ENCODE results near the gene KIAA0825.

The KIAA0825 gene

DNA sequence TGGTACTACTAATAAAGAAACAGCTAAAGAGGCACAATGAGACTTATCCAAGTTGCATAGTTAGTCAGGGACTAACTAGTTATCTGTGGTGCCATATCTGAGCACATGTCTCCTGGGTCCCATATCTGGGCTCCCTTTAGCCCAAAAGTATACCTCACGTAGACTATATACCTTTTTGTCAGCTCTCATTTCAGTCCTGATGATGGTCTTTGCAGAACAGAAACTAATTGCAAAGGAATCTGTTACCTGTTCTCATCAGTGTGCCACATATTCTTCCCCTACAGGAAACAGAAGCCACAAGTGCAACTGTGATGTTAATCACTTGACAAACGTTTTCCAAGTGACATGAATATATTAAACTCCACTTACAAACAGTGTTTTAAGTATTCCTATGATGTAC, 395.2 kb downstream of the KIAA0825 start:
- TF ChIP-seq, protein P1, sequence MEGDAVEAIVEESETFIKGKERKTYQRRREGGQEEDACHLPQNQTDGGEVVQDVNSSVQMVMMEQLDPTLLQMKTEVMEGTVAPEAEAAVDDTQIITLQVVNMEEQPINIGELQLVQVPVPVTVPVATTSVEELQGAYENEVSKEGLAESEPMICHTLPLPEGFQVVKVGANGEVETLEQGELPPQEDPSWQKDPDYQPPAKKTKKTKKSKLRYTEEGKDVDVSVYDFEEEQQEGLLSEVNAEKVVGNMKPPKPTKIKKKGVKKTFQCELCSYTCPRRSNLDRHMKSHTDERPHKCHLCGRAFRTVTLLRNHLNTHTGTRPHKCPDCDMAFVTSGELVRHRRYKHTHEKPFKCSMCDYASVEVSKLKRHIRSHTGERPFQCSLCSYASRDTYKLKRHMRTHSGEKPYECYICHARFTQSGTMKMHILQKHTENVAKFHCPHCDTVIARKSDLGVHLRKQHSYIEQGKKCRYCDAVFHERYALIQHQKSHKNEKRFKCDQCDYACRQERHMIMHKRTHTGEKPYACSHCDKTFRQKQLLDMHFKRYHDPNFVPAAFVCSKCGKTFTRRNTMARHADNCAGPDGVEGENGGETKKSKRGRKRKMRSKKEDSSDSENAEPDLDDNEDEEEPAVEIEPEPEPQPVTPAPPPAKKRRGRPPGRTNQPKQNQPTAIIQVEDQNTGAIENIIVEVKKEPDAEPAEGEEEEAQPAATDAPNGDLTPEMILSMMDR (IDR thresholded peaks at IDR 0.05; ENCODE audit: borderline replicate concordance, control extremely low read depth, extremely low read depth, insufficient read depth, missing control alignments), result no peak
- in situ Hi-C loops (cut with MboI; ENCODE audit: low sequenced_read_pairs, unreplicated experiment), result no loop called here
- DNase-seq (ENCODE audit: low spot score), result no peak

DNA sequence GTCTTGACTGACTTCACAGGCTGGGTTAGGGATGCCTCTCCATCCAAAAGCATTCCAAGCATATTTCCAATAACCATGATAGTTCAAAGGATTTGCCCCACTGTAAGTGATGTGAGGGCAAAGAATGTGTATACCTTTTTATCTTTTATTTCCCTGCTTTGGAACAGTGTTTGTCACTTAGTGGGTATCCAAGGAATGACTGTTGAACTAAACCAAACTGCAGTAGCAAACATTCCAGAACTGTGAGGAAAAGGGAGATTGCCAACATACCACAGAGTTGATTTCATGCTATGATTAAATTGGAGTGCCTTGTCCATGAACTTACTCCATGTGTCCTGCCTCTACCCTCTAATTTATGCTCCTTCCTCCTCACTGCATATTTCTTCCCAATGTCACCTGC, 400.0 kb downstream of the KIAA0825 start:
- in situ Hi-C loops (cut with MboI; ENCODE audit: low sequenced_read_pairs, unreplicated experiment), result no loop called here
- TF ChIP-seq, protein P1 (IDR thresholded peaks at IDR 0.05; ENCODE audit: borderline replicate concordance, control extremely low read depth, extremely low read depth, insufficient read depth, missing control alignments), result no peak
- DNase-seq (ENCODE audit: low spot score), result no peak

DNA sequence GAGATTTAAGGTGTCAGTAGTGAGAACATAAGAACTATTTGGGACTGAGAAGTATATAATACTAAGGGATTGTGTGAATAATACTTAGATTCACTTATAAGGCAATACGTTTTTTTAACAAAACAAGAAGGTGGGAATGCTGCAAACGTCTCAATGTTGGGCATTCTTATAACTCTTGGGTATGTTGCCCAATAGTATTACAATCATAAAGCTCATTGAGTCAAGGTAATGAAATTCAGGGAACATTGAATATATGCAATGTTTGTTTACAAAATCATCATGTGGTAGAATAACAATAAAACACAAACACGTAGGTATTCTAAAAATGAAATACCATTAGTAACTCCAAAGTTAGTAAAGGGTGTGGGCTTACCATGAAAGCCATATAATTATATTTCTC, 400.7 kb downstream of the KIAA0825 start:
- no peak for DNase-seq (ENCODE audit: low spot score)
- in situ Hi-C loops (cut with MboI; ENCODE audit: low sequenced_read_pairs, unreplicated experiment), result no loop called here
- TF ChIP-seq, protein P1 (IDR thresholded peaks at IDR 0.05; ENCODE audit: borderline replicate concordance, control extremely low read depth, extremely low read depth, insufficient read depth, missing control alignments), result no peak

DNA sequence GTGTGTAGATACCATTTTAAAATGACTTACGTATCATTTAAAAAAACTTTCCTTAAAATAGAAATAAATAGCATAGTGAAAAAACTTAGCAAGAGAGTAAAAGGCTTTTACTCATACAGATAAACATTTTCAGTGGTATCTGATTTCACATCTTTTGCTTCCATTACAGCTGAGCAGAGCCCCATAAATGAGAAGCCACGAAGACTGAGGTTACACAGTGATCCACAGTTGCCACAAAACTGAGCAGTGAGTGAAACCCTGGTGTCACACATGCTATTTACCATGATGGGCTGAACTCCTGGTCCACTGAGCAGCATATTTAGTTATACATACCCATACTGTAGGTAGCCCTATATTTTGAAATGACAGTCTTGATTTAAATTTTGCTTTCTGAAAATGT, 401.2 kb downstream of the KIAA0825 start:
- TF ChIP-seq, protein P1 (IDR thresholded peaks at IDR 0.05; ENCODE audit: borderline replicate concordance, control extremely low read depth, extremely low read depth, insufficient read depth, missing control alignments), result no peak
- no peak for DNase-seq (ENCODE audit: low spot score)
- in situ Hi-C loops (cut with MboI; ENCODE audit: low sequenced_read_pairs, unreplicated experiment), result no loop called here

DNA sequence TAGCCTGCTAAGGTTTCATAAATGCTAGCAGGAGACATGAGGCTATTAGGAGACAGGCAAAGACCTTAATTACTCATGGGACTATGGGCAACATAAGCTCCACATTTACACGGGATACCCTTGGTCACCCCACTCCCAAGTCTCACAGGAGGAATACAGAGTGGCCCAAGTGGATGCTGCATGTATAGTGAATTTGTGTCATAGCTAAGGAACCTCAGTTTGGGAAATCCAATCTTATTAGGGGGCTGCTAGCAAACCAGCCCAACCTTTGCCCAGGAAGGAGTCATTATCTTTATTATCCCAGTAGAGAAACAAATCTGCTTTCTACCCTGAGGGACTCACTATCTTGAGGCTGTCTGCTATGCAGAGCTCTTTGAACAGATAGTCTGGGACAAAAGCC, 405.9 kb downstream of the KIAA0825 start:
- in situ Hi-C loops (cut with MboI; ENCODE audit: low sequenced_read_pairs, unreplicated experiment), result no loop called here
- TF ChIP-seq, protein P1 (IDR thresholded peaks at IDR 0.05; ENCODE audit: borderline replicate concordance, control extremely low read depth, extremely low read depth, insufficient read depth, missing control alignments), result no peak
- DNase-seq (ENCODE audit: low spot score), result no peak

DNA sequence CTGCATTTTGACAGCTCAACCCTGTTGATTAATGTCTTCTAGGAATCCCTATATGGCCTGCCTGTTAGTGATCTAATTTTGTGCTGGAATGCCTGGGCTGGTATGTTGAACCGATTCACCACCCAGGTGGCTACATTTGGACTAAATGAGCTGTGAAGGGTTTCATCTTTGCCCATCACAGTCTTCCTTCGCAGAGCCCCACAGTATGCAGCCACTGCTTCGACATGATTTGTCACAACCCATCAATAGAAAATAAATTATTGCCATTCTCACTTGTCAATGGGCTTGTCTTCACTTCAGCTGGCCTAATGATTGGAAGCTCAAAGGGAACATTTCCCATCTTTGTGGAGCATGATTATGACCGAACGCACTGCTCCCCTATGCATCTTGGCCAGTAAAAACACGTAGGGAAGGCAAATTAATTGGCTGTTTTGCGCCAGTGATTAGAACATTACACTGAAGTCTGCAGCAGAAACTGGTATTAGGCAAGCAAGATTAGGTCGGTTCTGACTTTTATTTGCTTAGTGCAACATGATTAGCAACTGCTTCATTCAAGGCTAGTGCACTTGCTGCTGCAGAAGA, 408.5 kb downstream of the KIAA0825 start:
- in situ Hi-C loops (cut with MboI; ENCODE audit: low sequenced_read_pairs, unreplicated experiment), result no loop called here
- TF ChIP-seq, protein P1 (IDR thresholded peaks at IDR 0.05; ENCODE audit: borderline replicate concordance, control extremely low read depth, extremely low read depth, insufficient read depth, missing control alignments), result no peak

More for the DNA sequence above, 408.5 kb downstream of the KIAA0825 start:
- no peak for DNase-seq (ENCODE audit: low spot score)
